Measurements from ENCODE around the gene CFAP53.

The CFAP53 gene

DNA sequence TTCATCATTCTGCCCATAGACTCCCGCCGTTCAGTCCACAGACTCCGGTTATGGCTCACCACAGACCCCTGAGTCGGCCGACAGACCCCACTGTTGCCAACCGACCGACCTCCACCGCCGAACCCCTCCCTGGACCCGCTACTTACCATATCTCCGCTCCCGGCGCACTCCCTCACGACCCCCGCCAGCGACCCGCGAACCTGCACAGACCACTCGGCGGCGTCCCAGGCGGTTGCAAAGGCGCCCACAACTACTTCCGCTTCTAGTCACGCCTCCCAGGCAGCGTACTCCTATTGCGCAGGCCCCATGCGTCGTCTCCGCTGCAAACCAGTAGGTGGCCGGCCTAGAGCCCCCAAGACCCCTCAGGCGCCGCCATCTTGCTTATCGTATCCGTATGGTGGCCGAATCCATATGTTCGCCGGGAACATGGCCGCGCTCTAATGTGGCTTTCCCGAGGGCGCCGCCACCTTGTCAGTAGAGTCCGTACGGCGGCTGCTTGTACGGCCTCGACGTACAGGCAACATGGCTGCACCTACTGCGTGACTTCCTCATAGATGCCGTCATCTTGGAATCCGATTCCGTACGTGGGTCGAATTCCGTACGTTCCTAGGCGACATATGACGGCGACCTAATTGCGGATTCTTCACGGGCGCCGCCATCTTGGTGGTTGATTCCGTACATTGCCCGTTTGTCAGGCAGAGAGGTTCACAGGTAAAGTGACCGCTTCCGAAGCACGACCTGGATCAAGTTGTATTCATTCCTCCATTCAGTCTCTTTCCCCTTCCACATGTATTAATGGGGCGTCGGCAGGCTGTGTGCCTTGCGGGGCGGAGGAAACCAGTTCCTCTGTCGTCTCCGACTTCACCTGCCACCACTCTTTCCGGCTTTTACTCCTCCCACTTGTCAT lies 21.4 kb upstream of the CFAP53 start, which contains the start of gene CXXC1:
CXXC1 (minus strand) TSS at position 252 of the 907 bp plus-strand sequence; CDS start at position 149, 103 bp downstream.
- peak; percentile 96 for DNase-seq

DNA sequence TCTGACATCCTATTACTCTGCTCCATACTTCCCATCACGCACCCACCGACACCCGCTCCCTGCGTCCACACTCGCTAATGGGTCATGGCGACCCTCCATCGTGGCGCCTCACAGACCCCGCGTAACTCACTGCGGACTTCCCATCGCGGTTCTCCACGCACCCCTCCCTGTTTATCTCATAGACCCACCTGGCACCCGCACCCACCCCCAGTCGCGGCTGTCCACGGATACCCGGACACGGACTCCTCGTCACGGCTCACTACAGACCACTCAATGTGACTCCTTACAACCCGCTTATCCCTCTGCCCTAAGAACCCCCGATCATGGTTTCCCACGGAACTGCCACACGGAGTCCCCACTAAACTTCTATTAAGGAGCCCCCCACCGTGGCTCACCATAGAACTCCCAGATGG lies 20.7 kb upstream of the CFAP53 start:
- DNase-seq: no peak

DNA sequence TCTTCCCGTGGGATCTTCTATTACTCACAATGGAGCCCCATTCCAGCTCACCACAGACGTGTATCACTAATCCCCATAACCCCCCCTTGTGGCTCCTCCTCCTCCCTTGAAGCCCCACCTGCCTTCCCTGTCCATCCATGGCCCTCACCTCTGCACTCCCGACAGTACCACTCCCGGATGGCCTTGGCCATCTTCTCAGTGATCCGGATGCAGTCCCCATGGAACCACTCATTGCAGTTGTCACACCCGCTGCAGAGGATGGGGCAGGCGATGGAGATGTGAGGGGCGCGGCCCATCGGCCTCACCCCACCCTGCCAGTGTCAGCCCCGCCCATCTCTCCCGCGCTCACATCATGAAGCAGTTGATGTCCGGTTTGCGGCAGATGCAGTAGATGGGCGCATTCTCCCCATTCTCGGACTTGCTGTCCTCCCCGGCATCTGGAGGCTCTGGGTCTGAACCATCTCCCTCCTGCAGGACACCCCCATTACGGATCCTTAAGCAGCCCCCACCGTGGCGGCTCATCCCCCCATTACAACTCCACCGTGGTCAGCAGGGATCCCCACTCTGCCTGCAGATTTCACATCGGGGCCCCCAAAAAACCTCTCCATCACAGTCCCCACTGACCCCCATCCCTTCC lies 20.2 kb upstream of the CFAP53 start:
- DNase-seq: no peak

DNA sequence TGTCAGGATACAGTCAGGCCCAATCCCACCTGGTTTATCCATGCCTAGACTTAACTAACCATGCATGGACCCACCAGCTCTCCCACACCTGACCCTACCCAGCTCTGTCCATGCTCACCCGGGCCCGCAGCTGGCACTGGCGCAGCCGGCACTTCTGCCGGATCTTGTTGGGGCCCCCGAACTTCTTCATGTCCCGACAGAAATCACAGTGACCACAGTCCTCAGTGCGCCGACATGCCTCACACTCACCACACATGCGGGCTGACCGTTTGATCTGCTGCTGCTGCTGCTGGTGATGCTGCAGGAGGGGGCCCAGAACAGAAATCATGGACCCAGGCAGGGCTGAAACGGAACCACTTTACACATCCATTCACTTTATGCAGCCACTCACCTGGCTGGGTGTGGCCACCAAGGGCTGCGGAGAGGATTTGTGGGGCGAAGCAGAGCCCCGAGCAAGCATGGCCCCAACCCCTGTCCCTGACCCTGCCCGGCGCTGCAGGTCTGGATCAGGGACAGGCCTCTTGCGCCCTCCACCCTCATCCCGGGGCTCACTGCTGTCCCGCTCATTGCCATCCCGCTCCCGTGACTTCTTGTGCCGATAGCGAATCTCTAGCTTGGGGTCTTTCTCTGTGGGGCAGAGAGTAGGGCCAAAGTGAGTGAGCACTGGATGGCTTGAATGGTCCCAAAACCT lies 19.5 kb upstream of the CFAP53 start:
- no peak for DNase-seq

DNA sequence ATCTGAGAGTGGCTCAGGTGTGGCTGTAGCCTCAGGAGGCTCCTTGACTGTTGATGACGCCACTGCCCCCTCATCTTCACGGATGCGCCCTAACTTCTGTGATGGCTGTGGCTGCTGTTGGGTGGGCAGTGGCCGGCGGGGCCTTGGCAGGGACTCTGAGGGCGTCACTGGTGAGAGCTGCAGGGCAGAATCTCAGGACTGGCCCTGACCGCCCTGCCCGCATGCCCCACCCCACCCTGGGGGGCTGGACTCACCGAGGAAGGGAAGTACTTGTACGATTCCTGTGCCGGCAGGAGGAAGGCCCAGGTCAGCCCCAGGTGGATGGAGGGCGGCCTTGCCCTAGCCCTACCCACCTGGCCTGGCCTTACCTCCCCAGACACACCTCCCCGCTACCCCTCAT lies 18.8 kb upstream of the CFAP53 start:
- DNase-seq: no peak

DNA sequence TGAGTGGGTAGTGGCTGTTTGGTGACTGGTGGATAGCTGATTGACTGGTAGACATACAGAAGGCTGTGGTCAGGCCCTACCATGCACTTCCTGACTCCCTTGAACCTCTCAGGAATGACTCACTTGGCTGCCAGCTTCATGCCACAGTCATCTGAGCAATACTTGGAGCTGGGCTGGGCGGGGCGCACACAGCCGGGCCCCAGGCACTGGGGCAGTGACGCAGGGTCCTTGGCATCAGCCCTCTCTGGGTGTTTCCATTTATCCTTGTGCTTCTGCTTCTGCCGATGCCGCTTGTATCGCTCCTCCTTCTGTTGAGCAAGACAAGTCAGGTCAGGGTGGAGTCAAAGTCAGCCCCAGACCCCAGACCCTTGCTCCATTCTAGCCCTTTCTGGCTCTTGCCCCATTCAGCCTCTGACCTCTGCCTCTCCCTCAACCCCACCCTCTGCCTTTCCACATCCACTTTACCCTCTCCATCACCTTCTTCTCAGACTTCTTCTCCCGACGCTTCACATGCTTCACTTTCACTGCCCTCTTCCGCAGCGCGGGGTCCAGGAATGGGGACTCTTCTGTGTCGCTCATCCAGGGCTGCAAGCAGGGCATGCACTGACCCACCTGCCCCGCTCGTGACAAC lies 18.1 kb upstream of the CFAP53 start:
- DNase-seq: no peak

DNA sequence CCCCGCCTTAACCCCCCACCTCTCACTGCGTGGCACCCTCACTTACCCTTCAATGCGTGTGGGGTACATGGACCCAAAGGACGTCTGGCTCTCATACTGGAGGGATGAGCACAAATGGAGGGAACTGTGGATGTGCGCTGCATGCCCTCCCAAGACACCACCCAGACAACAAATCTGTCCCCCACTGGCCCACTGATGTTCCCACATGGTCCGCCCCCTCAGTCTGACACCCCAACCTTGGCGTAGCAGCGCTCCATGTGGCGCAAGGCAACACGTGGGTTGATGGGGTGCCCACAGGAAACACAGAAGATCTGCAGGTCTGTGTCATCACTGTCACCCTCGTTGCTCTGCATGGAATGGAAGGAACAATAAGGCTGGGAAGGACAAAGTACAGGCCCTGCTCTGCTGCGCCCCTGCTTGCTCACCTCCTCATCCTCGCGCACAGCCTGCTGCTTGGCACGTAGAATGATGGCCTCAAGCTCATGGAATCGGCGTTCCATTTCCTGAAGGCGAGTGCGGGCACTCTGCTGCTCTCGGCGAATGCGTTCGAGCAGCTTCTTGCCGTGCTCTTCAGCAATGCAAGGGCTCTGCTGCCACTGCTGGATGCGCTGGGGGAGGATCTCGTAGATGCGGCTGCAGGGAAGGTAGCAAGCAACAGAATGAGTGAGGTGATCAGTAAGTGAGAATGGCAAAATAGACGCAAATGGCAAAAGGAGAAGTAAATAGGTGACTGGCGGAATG lies 17.3 kb upstream of the CFAP53 start:
- DNase-seq: no peak

DNA sequence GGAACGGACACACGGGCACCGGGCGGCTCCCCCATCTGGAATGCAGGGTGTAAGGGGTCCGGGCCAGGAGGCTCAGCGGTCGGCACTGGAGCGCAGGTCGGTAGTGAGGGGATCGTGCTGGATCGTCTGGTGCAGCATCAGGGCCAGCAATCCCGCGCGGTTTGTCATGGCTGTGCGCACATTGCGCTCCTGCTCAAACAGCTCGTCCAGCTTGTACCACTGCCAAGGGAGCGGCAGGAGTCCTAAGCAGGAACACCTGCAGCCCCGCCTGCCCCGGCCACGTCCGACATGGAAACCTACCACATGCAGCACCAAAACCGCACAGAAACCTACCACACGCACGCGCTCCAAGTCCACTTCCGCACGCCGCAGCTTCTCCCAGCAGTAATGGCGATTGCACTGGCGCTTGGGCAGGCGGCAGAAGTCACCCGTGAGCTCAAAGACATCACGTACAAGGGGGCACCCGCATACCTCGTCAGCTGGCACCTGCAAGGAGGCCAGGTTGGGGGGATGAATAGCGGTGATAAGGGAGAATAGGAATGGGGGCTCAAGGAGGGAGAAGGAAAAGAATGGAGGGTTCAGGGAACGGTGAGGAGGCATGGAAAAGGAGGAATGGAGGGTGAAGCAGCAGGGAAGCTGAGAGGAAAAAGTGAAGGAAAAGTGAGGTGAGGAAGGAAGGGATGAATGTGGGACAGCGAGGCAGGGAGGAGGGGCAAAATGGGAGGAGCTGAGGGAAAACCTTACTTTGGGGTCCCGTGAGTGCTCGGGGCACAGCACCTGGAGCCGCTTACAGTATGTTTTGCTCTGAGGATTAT lies 16.4 kb upstream of the CFAP53 start:
- DNase-seq: no peak

DNA sequence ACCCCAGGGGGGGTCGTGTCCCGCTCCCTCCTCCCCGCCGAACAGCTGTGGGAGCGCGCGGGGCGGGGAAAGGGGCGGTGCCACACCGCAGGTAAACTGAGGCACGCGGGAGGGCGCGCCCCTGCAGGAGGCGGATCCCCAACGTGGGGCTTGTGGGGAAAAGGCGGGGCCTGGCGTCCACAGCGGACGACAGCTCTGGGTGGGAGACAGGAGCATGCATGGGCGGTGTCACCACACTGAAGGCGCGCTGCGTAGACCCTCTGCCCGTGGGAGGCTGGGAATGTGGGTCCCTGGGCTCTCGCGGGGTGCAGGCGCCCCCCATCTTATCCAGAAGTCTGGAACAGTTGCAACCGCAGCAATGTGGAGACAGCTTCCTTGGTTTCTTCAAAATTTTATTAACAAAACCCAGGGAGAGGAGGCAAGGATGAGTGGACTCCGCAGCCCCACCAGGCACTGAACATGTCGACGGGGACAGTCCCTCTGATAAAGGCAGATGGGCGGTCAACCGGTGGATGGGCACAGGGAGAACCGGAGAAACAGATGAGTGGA lies 15.8 kb upstream of the CFAP53 start:
- DNase-seq: no peak

DNA sequence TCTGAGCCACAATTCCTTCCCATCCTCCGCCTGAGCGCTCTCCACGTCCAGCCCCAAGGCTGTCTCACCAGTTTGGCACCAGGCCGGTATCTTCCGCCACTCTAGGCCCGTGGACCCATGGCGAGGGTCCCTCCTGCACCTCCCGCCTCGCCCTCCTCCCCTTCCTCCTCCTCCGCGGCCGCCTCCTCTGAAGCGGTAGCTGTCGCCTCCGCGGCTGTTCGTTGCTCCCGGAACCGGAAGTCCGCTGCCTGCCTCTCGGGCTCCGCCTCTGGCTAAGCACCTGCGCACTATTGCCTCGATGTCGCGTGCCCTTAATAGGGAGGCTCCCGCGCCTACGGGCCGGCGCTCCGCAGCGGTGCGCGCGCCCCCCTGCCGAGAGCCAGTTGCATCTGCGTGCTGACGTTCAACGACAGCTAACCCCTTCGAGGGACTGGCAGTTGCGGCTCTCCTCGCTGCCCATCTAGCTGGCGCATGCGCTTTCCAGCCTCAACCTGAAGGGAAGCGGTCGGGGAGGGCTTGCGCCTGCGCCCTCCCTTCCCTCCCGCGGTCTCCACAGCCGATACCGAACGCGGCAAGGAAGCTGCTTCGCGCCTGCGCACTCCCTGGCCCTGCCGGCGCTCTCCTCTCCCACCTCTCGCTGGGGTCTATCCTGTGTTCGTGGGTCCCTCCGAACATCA lies 15.1 kb upstream of the CFAP53 start, which contains the start of gene MBD1:
MBD1 (minus strand) TSS at position 229 of the 677 bp plus-strand sequence. CDS start 1,531 bp downstream, outside the sequence.
- DNase-seq: peak; percentile 94

DNA sequence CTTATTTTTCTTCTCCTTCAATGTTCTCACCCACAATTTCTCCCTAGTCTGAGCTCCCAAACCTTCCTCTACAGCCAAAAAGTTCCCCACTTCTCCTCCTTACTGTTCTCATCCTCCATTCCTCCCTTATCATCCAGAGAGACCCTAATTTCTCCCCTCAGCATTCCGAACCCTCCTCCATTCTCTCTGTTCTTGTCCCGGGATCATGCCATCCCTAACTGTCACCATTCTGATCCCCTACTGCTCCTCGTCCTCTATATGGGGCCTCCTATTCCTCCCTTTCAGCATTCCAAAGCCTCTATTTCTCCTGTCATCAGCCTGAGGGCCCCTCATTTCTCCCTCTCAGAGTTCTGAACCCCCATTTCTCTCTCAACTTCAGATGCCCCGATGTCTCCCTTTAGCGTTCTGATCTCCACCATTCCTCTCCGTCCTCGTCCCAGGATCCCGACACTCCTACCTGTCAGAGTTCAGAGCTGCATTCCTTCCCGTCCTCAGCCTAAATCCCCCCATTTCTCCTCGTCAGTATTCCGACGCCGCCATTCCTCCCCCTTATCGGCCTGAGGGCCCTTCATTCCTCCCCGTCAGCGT lies 14.5 kb upstream of the CFAP53 start:
- DNase-seq: no peak

DNA sequence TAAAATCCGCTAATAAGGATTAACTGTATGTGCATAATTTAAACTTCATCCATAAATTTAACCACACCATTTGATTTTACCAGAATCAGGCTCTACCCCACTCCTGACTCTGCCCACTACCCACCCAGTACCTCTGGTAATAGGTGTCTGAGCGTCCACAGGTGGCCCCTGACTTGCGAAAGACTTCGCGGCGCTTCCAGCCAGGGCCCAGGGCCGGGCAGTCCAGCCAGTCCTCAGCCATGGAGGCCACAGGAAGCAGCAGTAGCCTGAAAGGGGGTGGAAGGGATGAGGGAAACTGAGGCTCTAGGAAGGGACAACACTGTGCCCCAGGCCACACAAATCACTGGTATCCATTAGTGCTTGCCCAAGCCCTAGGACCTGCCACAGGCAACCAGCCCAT lies 13.5 kb upstream of the CFAP53 start:
- DNase-seq: no peak

DNA sequence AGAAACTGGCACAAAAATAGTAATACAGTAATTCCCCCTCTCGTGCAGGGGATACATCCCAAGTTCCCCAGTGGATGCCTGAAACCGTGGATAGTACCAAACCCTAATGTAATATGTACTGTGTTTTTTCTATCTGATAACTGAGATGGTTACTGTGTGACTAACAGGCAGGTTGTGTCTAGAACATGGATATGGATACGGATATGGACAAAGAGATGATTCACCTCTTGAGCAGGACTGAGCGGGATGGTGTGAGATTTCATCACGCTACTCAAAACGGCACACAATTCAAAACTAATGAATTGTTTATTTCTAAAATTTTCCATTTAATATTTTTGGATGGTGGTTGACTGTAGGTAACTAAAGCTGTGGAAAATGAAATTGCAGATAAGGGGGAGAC lies 11.6 kb upstream of the CFAP53 start:
- no peak for DNase-seq

DNA sequence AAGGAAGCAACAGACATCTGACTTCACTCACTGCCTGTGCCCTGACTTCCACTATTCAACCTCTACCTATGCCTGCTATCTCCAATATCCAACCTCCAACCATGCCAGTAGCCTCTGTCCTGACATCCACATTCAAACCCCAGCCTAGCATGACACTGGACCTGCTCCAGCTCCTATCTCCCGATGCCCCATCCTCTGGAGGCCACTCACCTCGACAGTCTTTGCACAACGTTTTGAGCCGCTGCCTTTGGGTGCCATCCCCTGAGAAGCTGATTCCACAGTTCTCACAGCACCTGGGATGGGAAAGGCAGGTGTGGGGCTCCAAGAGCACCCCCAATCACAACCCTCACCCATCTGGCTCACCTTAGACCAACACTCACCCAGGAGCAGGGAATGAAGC lies 10.2 kb upstream of the CFAP53 start:
- DNase-seq: no peak

DNA sequence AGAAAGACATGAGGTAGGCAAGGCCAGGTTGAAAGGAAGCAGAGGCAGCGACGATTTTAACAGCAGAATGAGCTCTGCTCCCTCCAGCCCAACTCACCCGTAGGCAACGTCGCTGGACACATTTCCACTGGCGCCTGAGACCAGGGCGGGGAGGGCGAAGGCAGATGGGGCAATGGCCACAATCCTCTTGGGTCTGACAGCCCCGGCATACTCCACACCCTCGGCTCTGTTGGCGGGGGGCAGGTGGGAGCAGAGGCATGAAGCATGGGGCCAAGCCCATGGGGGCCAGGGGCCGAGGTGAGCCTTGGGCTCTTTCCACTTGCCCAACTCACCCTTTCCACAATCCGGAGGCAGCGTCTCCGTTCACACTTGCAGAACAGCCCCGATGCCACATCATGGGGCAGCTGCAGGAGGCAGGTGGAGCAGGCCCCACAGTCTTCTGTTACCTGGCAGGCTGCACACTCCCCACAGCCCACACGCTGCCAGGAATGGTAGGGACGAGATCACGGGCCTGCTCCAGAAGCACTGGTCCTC lies 9.3 kb upstream of the CFAP53 start:
- no peak for DNase-seq

DNA sequence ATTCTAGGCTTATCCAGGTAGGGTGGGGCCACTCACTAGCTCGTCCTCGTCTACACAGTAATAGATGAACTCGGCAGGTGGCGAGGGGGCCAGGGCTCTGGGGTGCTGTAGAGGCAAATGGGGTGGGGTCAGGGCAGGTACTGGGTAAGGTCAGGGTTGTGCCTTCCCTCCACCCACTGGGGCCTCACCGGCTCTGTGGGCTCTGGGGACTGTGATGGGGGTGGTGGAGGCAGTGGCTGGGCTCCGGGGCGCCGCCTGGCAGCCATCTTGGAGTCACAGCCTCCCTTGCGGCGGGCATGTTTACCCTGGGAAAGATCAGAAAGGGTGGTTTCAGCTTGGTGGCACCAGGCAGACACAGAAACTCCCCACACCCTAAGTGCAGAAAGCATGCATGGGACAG lies 8.6 kb upstream of the CFAP53 start:
- DNase-seq: no peak

DNA sequence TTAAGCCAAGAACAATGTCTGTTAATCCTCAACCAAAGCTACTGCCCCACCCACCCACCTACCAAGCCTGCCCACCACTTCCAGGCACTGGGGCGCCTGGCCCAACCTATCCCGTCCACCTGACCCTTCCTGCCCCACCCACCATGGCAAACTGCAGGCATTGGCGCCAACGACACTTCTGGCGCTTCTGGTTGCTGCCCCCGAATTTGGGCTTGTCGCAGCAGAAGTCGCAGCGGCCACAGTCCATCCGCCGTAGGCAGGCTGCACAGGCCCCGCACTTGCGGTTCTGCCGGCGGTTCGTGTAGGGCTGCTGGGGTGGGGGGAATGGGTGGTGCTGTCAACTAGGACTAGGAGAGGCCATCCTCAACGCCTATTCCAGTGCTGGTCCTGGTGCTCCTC lies 7.7 kb upstream of the CFAP53 start:
- no peak for DNase-seq

DNA sequence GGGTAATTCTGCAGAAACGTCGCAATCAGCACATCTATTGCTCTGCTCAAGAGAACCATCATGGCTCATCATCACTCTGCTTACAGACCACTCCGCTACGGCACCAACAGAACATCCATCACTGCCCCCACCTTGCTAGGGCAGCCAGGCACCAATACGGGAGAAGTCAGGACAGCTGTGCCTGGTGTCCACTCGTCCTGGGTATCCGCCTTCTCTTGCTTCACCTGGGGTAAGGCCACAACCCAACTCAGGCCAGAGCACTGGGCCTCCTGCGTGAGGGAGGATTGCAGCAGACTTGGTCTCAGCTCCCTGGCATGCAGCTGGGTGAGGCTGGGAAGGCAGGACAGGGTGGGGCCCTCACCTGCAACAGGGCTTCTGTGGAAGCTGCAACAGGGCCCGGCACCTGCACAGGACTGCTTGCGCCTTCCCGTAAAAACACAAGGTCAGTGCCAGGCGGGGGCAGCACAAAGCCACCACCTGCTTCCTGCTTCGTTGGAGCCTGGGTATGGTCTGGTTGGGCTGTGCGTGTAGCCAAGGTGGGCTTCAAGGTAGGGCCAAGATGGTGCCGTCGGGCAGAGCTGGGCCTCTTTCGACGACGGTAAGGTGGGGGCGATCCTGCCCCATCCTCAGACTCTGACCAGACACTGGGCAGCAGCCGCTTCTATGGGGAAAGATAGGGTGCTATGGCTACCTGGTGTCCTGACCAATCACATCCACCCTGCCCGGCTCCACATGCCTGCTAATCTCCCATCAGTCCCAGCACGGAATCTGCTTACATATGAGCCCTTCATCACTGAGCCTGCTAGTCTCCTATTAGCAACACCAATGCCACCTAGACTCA lies 7.1 kb upstream of the CFAP53 start:
- DNase-seq: no peak

DNA sequence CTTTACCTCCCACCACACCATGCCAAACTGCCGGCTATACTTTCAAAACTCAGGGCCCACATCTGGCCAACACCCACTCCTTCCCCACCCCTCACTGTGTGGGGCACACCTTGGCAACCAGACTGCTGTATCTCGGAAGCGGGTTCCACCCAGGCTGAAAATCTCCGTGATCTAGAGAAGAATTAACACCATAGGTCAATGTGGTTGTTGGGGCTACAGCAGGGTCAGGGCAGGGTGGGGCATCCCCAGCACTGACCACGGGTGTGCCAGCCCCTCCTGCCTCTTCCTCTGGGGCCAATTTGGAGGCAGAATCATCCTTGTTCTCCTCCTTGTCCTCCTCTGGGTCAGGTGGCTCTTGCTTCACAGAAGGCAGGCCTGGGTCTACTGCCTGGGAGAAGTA lies 6.3 kb upstream of the CFAP53 start:
- DNase-seq: no peak
